HepG2 (cell line): ENCODE measurements around the gene ABO. TPM values are rescaled to one million over a fixed set of nuclear protein-coding genes. Genes with fewer than 3 reads are reported as not detected.
"Not testable (repeated sequence)": the region's sequence is repeated elsewhere in the genome, so short reads cannot be mapped to it uniquely, and the experiment has no call there.

Experiments used
- ATAC-seq: fragments of 200-7000 bp; cut with Tn5 transposase; 3 replicates; pipeline ENCODE4 v1.9.1; 2020; ENCODE audit warnings: mild to moderate bottlenecking, moderate library complexity
- BruUV-seq: library from RNA; stranded (reverse); fragments of 400-500 nt; replicated peaks from 2 replicates; lab custom pipeline; 2021; lab: Mats Ljungman, UMichigan
- CTCF ChIA-PET: fragments of 300-600 bp; formaldehyde crosslinking; extraction: SDS; loops from one replicate; lab custom pipeline; 2021; ENCODE audit warnings: low total read pairs, inconsistent platforms, low intra/inter-chr PET ratio; lab: Yijun Ruan, JAX
- POLR2A ChIA-PET: fragments of 350-600 bp; sonication (Branson Sonifier 250); formaldehyde crosslinking; loops from one replicate; lab custom pipeline; 2020; ENCODE audit warnings: antibody characterized with exemption, inconsistent platforms; lab: Yijun Ruan, JAX
- DNase-seq: peaks from one replicate; pipeline ENCODE4 v3.0.0-alpha.2; 2015; ENCODE audit warnings: low spot score
- FAIRE-seq: peaks from 3 replicates; lab custom pipeline; 2011; peaks lifted over from hg19 to GRCh38; lab: Jason Lieb, UNC
- H2AFZ ChIP-seq: one replicate; pipeline ENCODE4 v1.6.1; 2011; ENCODE audit warnings: low read length, inconsistent platforms
- H3K27ac ChIP-seq: fragments of 300-600 bp; 3 replicates; pipeline ENCODE4 v1.8.0; 2011; ENCODE audit warnings: mixed run types, mild to moderate bottlenecking, mixed read lengths, low read length, inconsistent platforms; ENCODE audit not compliant: insufficient read depth; ENCODE audit errors: extremely low read length
- H3K27me3 ChIP-seq, 2 experiments: fragments of 200-600 bp in 1 of 2; 2 replicates in 1 of 2; 3 replicates in 1 of 2; pipeline versions ENCODE4 v1.6.0 to v1.8.0; 2011; ENCODE audit warnings: low read length in 2 of 2, mild to moderate bottlenecking in 2 of 2, moderate library complexity in 2 of 2, inconsistent platforms in 1 of 2; ENCODE audit not compliant: insufficient read depth in 2 of 2, control insufficient read depth in 1 of 2
- H3K36me3 ChIP-seq, 2 experiments: fragments of 200-600 bp in 1 of 2; replicated peaks in 1 of 2; 2 replicates in 1 of 2; 3 replicates in 1 of 2; pipeline versions ENCODE4 v1.5.1 to v1.8.0; 2011; ENCODE audit warnings: low read length in 2 of 2, inconsistent platforms in 1 of 2; ENCODE audit not compliant: insufficient read depth in 2 of 2, control insufficient read depth in 1 of 2
- H3K4me1 ChIP-seq: 2 replicates; pipeline ENCODE4 v1.5.1; 2012; ENCODE audit warnings: low read length, inconsistent platforms; ENCODE audit not compliant: insufficient read depth
- H3K4me2 ChIP-seq: 2 replicates; pipeline ENCODE4 v1.6.0; 2011; ENCODE audit warnings: low read depth, low read length, inconsistent platforms
- H3K4me3 ChIP-seq, 3 experiments: fragments of 200-600 bp in 1 of 3; sonication (generic), shearing (Covaris generic) in 1 of 3; replicated peaks in 1 of 3; 2 replicates each; pipeline ENCODE4 v1.5.1; 2011 to 2016; ENCODE audit warnings: low read length in 3 of 3, inconsistent platforms in 2 of 3, low read depth in 2 of 3, mild to moderate bottlenecking in 2 of 3, control low read depth in 1 of 3, mixed read lengths in 1 of 3; ENCODE audit not compliant: insufficient read depth in 1 of 3
- H3K79me2 ChIP-seq: one replicate; pipeline ENCODE4 v1.6.1; 2011; ENCODE audit warnings: low read length, inconsistent platforms; ENCODE audit not compliant: insufficient read depth
- H3K9ac ChIP-seq: 2 replicates; pipeline ENCODE4 v1.6.0; 2011; ENCODE audit warnings: mild to moderate bottlenecking, low read depth, low read length, inconsistent platforms; ENCODE audit not compliant: insufficient read depth
- H3K9me3 ChIP-seq: 2 replicates; pipeline ENCODE4 v1.5.1; 2012; ENCODE audit warnings: mild to moderate bottlenecking, low read length
- H4K20me1 ChIP-seq: 2 replicates; pipeline ENCODE4 v1.6.0; 2011; ENCODE audit warnings: inconsistent platforms, mild to moderate bottlenecking, low read length, moderate library complexity; ENCODE audit not compliant: insufficient read depth
- DNMT3B ChIP-seq: conservative IDR thresholded peaks from 2 replicates; pipeline ENCODE4 v1.6.1; 2016; ENCODE audit warnings: missing biosample characterization, control low read depth
- WGBS: methylation state at CpG from one replicate; pipeline ENCODE4 v1.1.6; 2017; ENCODE audit warnings: low lambda C conversion rate; 5-methylcytosine and 5-hydroxymethylcytosine counted together
- in situ Hi-C: cut with HindIII; loops from 2 replicates; pipeline ENCODE4 v1.10.0; 2017; ENCODE audit warnings: low pct_unique_long_range_greater_than_20kb; ENCODE audit not compliant: extremely low pct_ligation_motif_present
- intact Hi-C: fragments of 100-400 bp; cut with micrococcal nuclease; formaldehyde crosslinking; loops from one replicate; pipeline ENCODE4 v1.10.0; 2022; ENCODE audit not compliant: unreplicated experiment
- polyA plus RNA-seq, 8 experiments: library from polyadenylated mRNA; depleted of rRNA in 3 of 8; stranded (reverse) in 7 of 8; unstranded in 1 of 8; fragments of >200 nt; fragmentation: Illumina TruSeq in 4 of 8; extraction: Trizol in 4 of 8; gene quantifications; 2 replicates each; pipeline versions ENCODE4 v1.2.1 to v1.2.3, GENCODE V29; 2011 to 2016; ENCODE audit warnings: low read depth in 4 of 8, missing spikeins in 1 of 8, mixed read lengths in 1 of 8; ENCODE audit not compliant: insufficient read depth in 1 of 8
- total RNA-seq, 5 experiments: library from RNA; depleted of rRNA; stranded (reverse); fragments of >200 nt; fragmentation: Illumina TruSeq; extraction: Trizol; gene quantifications; 2 replicates each; pipeline ENCODE4 v1.2.3, GENCODE V29; 2016; ENCODE audit warnings: low read depth in 1 of 5
- TF ChIP-seq, protein P1 (sequence below): fragments of 450-650 bp; IDR thresholded peaks from 2 replicates; pipeline ENCODE4 v1.6.1; 2016

Gene ABO
- total and polyA plus RNA-seq, 2 of the 13 experiments (the other 11 are each of a cell fraction or from before 2014, with no cell fraction given): not detected

DNA sequence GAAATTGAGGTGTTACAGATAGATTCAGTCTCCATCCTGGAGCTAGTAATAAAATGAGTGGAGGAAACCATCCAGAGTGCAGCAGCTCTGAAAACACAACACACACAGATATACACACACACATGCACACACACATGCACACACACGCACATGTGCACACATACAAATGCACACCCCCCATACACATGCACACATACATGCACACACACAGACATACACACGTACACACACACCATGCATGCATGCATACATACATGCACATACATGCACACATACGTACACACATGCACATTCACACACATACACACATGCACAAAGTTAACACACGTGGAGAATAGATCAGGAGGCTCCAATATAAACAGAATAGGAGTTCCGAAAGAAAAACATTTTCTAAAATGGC is 44.9 kb downstream of the ABO start:
- CTCF ChIA-PET: no interaction called here
- POLR2A ChIA-PET: no interaction called here
- Histone ChIP-seq H3K79me2 (no peaks in the 10 kb centered on the region), H2AFZ (no peak overlapping the region), H3K4me2 (no peak overlapping the region), H3K36me3 (no peaks in the 10 kb centered on the region), H3K9me3 (no peaks in the 10 kb centered on the region), H3K27me3 (peaks cover 6 to 18% of the 10 kb centered on the region in 2 experiments; a peak in 3 of 5 replicates), H4K20me1 (no peaks in the 10 kb centered on the region), H3K4me1 (peaks cover 9% of the 10 kb centered on the region), H3K9ac (no peak overlapping the region), H3K4me3 (no peak overlapping the region), H3K27ac (no peak overlapping the region)
- no peak for ATAC-seq
- WGBS: 27% methylated on average over 5 of the region's 5 CpGs
- in situ Hi-C loops (no loop called here), intact Hi-C loops (no loop called here)
- no peak for FAIRE-seq
- no peak for TF ChIP-seq DNMT3B (CRISPR knock-in tag)
- TF ChIP-seq, protein P1, sequence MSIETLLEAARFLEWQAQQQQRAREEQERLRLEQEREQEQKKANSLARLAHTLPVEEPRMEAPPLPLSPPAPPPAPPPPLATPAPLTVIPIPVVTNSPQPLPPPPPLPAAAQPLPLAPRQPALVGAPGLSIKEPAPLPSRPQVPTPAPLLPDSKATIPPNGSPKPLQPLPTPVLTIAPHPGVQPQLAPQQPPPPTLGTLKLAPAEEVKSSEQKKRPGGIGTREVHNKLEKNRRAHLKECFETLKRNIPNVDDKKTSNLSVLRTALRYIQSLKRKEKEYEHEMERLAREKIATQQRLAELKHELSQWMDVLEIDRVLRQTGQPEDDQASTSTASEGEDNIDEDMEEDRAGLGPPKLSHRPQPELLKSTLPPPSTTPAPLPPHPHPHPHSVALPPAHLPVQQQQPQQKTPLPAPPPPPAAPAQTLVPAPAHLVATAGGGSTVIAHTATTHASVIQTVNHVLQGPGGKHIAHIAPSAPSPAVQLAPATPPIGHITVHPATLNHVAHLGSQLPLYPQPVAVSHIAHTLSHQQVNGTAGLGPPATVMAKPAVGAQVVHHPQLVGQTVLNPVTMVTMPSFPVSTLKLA: peak; percentile 91
- BruUV-seq: no TSS peak
- DNase-seq: no peak

- H3K4me1 ChIP-seq, POLR2A ChIA-PET, H3K4me2 ChIP-seq, H3K36me3 ChIP-seq, ATAC-seq, BruUV-seq, H3K79me2 ChIP-seq, H2AFZ ChIP-seq, H3K4me3 ChIP-seq, H4K20me1 ChIP-seq, DNase-seq, CTCF ChIA-PET, intact Hi-C loops, H3K27ac ChIP-seq, H3K9me3 ChIP-seq, in situ Hi-C loops, H3K9ac ChIP-seq, FAIRE-seq: not testable (repeated sequence)
- 42% methylated on average over 12 of the region's 22 CpGs for WGBS
- H3K27me3 ChIP-seq: peaks cover 6 to 18% of the 10 kb centered on the region in 2 experiments; a peak in 3 of 5 replicates
Observed at GRCh38 chr9:133228474-133229193, 46.4 kb downstream of the ABO start.

GRCh38 chr9:133227996-133228395 is 47.0 kb downstream of the ABO start:
- H3K4me1 ChIP-seq, BruUV-seq, H3K9me3 ChIP-seq, H3K4me2 ChIP-seq, H3K36me3 ChIP-seq, ATAC-seq, FAIRE-seq, H2AFZ ChIP-seq, CTCF ChIA-PET, in situ Hi-C loops, H3K9ac ChIP-seq, DNase-seq, H3K27ac ChIP-seq, intact Hi-C loops, H3K79me2 ChIP-seq, H3K4me3 ChIP-seq, H4K20me1 ChIP-seq, POLR2A ChIA-PET: not testable (repeated sequence)
- WGBS: no CpG with 5 or more reads among the region's 8 CpGs
- H3K27me3 ChIP-seq: peaks cover 6 to 18% of the 10 kb centered on the region in 2 experiments; a peak in 3 of 5 replicates
